Stimulated activated CD4-positive, alpha-beta T cell treated with anti-CD3 and anti-CD28 coated beads, TNF-alpha, amount 100 ng/mL, for 48 hours (primary cell): Measurements from ENCODE around the gene PRRT1B.
A peak's percentile ranks its signal among the peaks of the same experiment; 100 is the strongest.

Experiments used
- DNase-seq, 3 donors: peaks; one replicate each; pipeline ENCODE4 v3.0.0-alpha.2; 2020; ENCODE audit warnings: low read depth in 3 of 3

PRRT1B gene

GRCh38 chr9:131579789-131580211, 34.5 kb downstream of the PRRT1B start:
- DNase-seq = no peak

- no peak for DNase-seq
Measured at GRCh38 chr9:131580358-131580757, 35.0 kb downstream of the PRRT1B start.

- DNase-seq = no peak
Measured at GRCh38 chr9:131582056-131582455, 36.7 kb downstream of the PRRT1B start.

GRCh38 chr9:131582466-131583336, 37.4 kb downstream of the PRRT1B start:
- no peak for DNase-seq

- no peak for DNase-seq
Measured at GRCh38 chr9:131583337-131583645, 38.0 kb downstream of the PRRT1B start.

GRCh38 chr9:131583836-131584555, 38.7 kb downstream of the PRRT1B start:
- no peak for DNase-seq

- no peak for DNase-seq
Measured at GRCh38 chr9:131584858-131585257, 39.5 kb downstream of the PRRT1B start.

GRCh38 chr9:131585375-131585774, 40.1 kb downstream of the PRRT1B start:
- peak in 2 of 3 donors; percentile 10 to 18 for DNase-seq

GRCh38 chr9:131587331-131587730, 42.0 kb downstream of the PRRT1B start:
- DNase-seq = no peak

- DNase-seq = no peak
Measured at GRCh38 chr9:131587906-131588305, 42.6 kb downstream of the PRRT1B start.

GRCh38 chr9:131588396-131588795, 43.1 kb downstream of the PRRT1B start:
- no peak for DNase-seq

- no peak for DNase-seq
Measured at GRCh38 chr9:131589124-131589711, 43.9 kb downstream of the PRRT1B start.

- no peak for DNase-seq
Measured at GRCh38 chr9:131589993-131590392, 44.7 kb downstream of the PRRT1B start.

- DNase-seq = no peak
Measured at GRCh38 chr9:131590449-131590848, 45.1 kb downstream of the PRRT1B start.

GRCh38 chr9:131590907-131591844, 45.9 kb downstream of the PRRT1B start:
- DNase-seq = peak; percentile 55 to 80 (median 60)

GRCh38 chr9:131591845-131592208, 46.5 kb downstream of the PRRT1B start:
- no peak for DNase-seq

- no peak for DNase-seq
Measured at GRCh38 chr9:131593091-131593820, 47.9 kb downstream of the PRRT1B start.

GRCh38 chr9:131593936-131594665, 48.8 kb downstream of the PRRT1B start:
- no peak for DNase-seq

GRCh38 chr9:131594906-131595665, 49.8 kb downstream of the PRRT1B start:
- no peak for DNase-seq
